HEK293T (cell line): ENCODE results near the gene CPLX4.

Source experiments
- CTCF ChIA-PET: fragments of 350-600 bp; formaldehyde crosslinking; extraction: SDS; loops from one replicate; lab custom pipeline; 2021; ENCODE audit warnings: antibody characterized with exemption, inconsistent platforms; lab: Yijun Ruan, JAX
- POLR2A ChIA-PET: fragments of 350-600 bp; formaldehyde crosslinking; extraction: SDS; loops from one replicate; lab custom pipeline; 2020; ENCODE audit warnings: antibody characterized with exemption, inconsistent platforms; lab: Yijun Ruan, JAX
- DNase-seq: peaks from one replicate; pipeline ENCODE4 v3.0.0; 2012; ENCODE audit warnings: mixed read lengths; ENCODE audit errors: extremely low spot score
- ARNT ChIP-seq: fragments of 450-650 bp; IDR thresholded peaks from 2 replicates; pipeline ENCODE4 v1.6.1; 2017; ENCODE audit warnings: mild to moderate bottlenecking
- BHLHE40 ChIP-seq: fragments of 450-650 bp; IDR thresholded peaks from 2 replicates; pipeline ENCODE4 v1.6.1; 2016; ENCODE audit warnings: mild to moderate bottlenecking, moderate library complexity, borderline replicate concordance
- CTBP1 ChIP-seq: fragments of 450-650 bp; IDR thresholded peaks from 2 replicates; pipeline ENCODE4 v1.6.1; 2016; ENCODE audit warnings: borderline replicate concordance
- ELF4 ChIP-seq: fragments of 450-650 bp; IDR thresholded peaks from 2 replicates; pipeline ENCODE4 v1.6.1; 2017; ENCODE audit warnings: antibody characterized with exemption
- FOXA1 ChIP-seq: fragments of 450-650 bp; IDR thresholded peaks from 2 replicates; pipeline ENCODE4 v1.6.1; 2016; ENCODE audit warnings: mild to moderate bottlenecking
- FOXK2 ChIP-seq: fragments of 450-650 bp; IDR thresholded peaks from 2 replicates; pipeline ENCODE4 v1.6.1; 2016; ENCODE audit warnings: mild to moderate bottlenecking
- FOXM1 ChIP-seq: fragments of 450-650 bp; IDR thresholded peaks from 2 replicates; pipeline ENCODE4 v1.6.1; 2017; ENCODE audit warnings: mild to moderate bottlenecking, borderline replicate concordance
- HDGF ChIP-seq: fragments of 450-650 bp; IDR thresholded peaks from 2 replicates; pipeline ENCODE4 v1.6.1; 2017; ENCODE audit warnings: antibody characterized with exemption, borderline replicate concordance
- L3MBTL2 ChIP-seq: fragments of 450-650 bp; conservative IDR thresholded peaks from 2 replicates; pipeline ENCODE4 v1.6.1; 2016; ENCODE audit warnings: mild to moderate bottlenecking
- LEF1 ChIP-seq: fragments of 450-650 bp; IDR thresholded peaks from 2 replicates; pipeline ENCODE4 v1.6.1; 2017; ENCODE audit warnings: mild to moderate bottlenecking, borderline replicate concordance
- NFRKB ChIP-seq: fragments of 450-650 bp; IDR thresholded peaks from 2 replicates; pipeline ENCODE4 v1.6.1; 2016; ENCODE audit warnings: mild to moderate bottlenecking, moderate library complexity
- PKNOX1 ChIP-seq: fragments of 450-650 bp; IDR thresholded peaks from 2 replicates; pipeline ENCODE4 v1.6.1; 2016
- SP1 ChIP-seq: fragments of 450-650 bp; IDR thresholded peaks from 2 replicates; pipeline ENCODE4 v1.6.1; 2017
- SUZ12 ChIP-seq: fragments of 450-650 bp; IDR thresholded peaks from 2 replicates; pipeline ENCODE4 v1.6.1; 2016; ENCODE audit warnings: mild to moderate bottlenecking
- TARDBP ChIP-seq: fragments of 450-650 bp; IDR thresholded peaks from 2 replicates; pipeline ENCODE4 v1.6.1; 2016
- ZNF384 ChIP-seq: fragments of 450-650 bp; IDR thresholded peaks from 2 replicates; pipeline ENCODE4 v1.6.1; 2016

The CPLX4 gene

GRCh38 chr18:59323931-59324622 lies 5.6 kb upstream of the CPLX4 start:
- TF ChIP-seq ZNF384 (no peak), BHLHE40 (no peak), TARDBP (no peak)
- DNase-seq = no peak
- CTCF ChIA-PET = no interaction called here
- POLR2A ChIA-PET = no interaction called here

- POLR2A ChIA-PET = no interaction called here
- TF ChIP-seq SP1 = no peak
- TF ChIP-seq SUZ12 = no peak
- no peak for TF ChIP-seq PKNOX1
- TF ChIP-seq FOXA1 = no peak
- TF ChIP-seq L3MBTL2 = no peak
- no peak for TF ChIP-seq LEF1
- TF ChIP-seq BHLHE40 = no peak
- TF ChIP-seq FOXK2 = no peak
- TF ChIP-seq HDGF = no peak
- no peak for TF ChIP-seq ELF4
- CTCF ChIA-PET = interaction anchor here (5.3 kb wide), 1 partner anchor 91 kb away, joined by 32 read pairs; no protein-coding TSS in a partner anchor
- DNase-seq = no peak
Measured at GRCh38 chr18:59311631-59312030, 6.8 kb downstream of the CPLX4 start.

- CTCF ChIA-PET = interaction anchor here (0.6 to 5.3 kb wide), 5 partner anchors 60 to 515 kb away, joined by 3 to 32 read pairs (median 3); no protein-coding TSS in a partner anchor
- no peak for DNase-seq
- POLR2A ChIA-PET = interaction anchor here (1.1 kb wide), 1 partner anchor 50 kb away, joined by 5 read pairs; the partner anchor contains the start of gene LMAN1
- TF ChIP-seq FOXK2 = no peak
- TF ChIP-seq HDGF = no peak
- TF ChIP-seq ZNF384 = no peak
- no peak for TF ChIP-seq TARDBP
- TF ChIP-seq SUZ12 = no peak
- no peak for TF ChIP-seq ELF4
- no peak for TF ChIP-seq FOXM1
Measured at GRCh38 chr18:59308938-59309260, 9.6 kb downstream of the CPLX4 start.

- TF ChIP-seq TARDBP (no peak), NFRKB (no peak), L3MBTL2 (peak; percentile 62), BHLHE40 (no peak), SUZ12 (no peak)
- ChIA-PET CTCF (interaction anchor here (0.6 to 5.3 kb wide), 15 partner anchors 10 to 515 kb away, joined by 3 to 32 read pairs (median 3); no protein-coding TSS in a partner anchor), POLR2A (interaction anchor here (1.1 kb wide), 1 partner anchor 51 kb away, joined by 5 read pairs; the partner anchor contains the start of gene LMAN1)
- DNase-seq = peak; percentile 75
Measured at GRCh38 chr18:59308248-59308937, 10.1 kb downstream of the CPLX4 start.

- no peak for TF ChIP-seq ZNF384
- TF ChIP-seq FOXM1 = no peak
- no peak for TF ChIP-seq FOXA1
- TF ChIP-seq SUZ12 = no peak
- no peak for TF ChIP-seq NFRKB
- TF ChIP-seq TARDBP = no peak
- no peak for TF ChIP-seq HDGF
- no peak for TF ChIP-seq SP1
- TF ChIP-seq ARNT = no peak
- TF ChIP-seq FOXK2 = no peak
- no peak for TF ChIP-seq LEF1
- no peak for TF ChIP-seq L3MBTL2
- TF ChIP-seq ELF4 = no peak
- no peak for TF ChIP-seq CTBP1
- TF ChIP-seq PKNOX1 = no peak
- TF ChIP-seq BHLHE40 = no peak
- no peak for DNase-seq
- ChIA-PET CTCF (interaction anchor here (5.3 kb wide), 1 partner anchor 96 kb away, joined by 32 read pairs; no protein-coding TSS in a partner anchor), POLR2A (no interaction called here)
Measured at GRCh38 chr18:59306640-59307039, 11.8 kb downstream of the CPLX4 start.

- POLR2A ChIA-PET = no interaction called here
- CTCF ChIA-PET = interaction anchor here (0.6 to 1.1 kb wide), 2 partner anchors 39 to 518 kb away, joined by 3 to 4 read pairs; no protein-coding TSS in a partner anchor
- no peak for TF ChIP-seq PKNOX1
- no peak for TF ChIP-seq FOXM1
- no peak for TF ChIP-seq TARDBP
- TF ChIP-seq CTBP1 = no peak
- TF ChIP-seq ARNT = no peak
- TF ChIP-seq SP1 = no peak
- TF ChIP-seq NFRKB = no peak
- no peak for TF ChIP-seq SUZ12
- no peak for TF ChIP-seq ZNF384
- no peak for TF ChIP-seq FOXK2
- TF ChIP-seq BHLHE40 = no peak
- TF ChIP-seq ELF4 = no peak
- TF ChIP-seq L3MBTL2 = no peak
- TF ChIP-seq LEF1 = no peak
- TF ChIP-seq HDGF = no peak
- TF ChIP-seq FOXA1 = no peak
- no peak for DNase-seq
Measured at GRCh38 chr18:59305295-59305694, 13.2 kb downstream of the CPLX4 start.
